Measurements from ENCODE around the gene ESRRG.

The ESRRG gene

DNA sequence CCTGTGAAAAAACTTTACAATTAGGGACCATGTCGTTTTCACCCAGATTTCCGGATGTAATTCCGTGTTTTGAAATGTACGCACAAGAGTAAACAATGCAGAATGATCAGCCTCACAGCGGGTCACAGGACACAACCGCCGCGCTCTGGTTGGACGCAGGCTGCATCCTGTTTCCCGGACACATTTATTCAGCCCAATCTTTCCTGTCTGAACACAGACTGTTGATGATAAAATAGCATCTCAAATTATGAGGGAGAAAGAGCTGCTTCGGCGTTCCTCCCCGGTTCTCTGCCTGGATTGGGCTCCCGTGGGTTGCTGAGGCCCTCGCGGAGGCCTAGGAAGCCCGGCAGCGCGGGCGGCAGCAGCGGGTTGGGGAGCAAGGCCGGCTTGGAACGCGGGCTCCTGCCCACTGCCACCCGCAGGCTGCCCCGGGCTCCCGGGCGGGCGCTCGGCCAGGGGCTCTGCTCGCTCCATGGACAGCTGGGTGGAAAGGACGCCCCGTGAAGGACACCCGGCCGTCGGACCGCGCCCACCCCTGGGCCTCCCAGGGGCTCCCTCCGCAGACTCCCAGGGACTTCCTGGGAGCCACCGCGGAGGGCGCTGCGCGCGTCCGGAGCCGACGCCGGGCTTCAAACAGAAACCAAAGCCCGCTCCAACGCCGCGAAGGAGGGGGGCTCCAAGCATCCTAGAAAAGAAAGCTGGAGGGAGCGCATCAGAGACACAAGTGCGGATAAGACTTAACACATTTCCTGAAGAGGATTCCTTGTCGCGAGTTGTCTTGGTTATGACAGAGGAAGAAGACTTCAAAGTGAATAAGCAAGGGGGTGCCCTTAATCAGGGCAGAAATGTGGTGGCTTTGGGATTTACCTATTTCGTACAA is 122.3 kb downstream of the ESRRG start:
- peak; percentile 9 for DNase-seq (ENCODE audit: low read depth, low spot score)
- ChIA-PET CTCF (interaction anchor here (0.6 to 2.1 kb wide), 8 partner anchors 10 to 1060 kb away, joined by 3 to 7 read pairs (median 4); no protein-coding TSS in a partner anchor), POLR2A (no interaction called here)
- peak overlapping the region; percentile 61 for H3K4me3 ChIP-seq (ENCODE audit: low read depth, low read length)
- TF ChIP-seq CTCF (IDR thresholded peaks at IDR 0.05; ENCODE audit: insufficient read depth, low read length, missing control alignments) = peak; percentile 79

GRCh38 chr1:216599851-216600250 is 123.4 kb downstream of the ESRRG start:
- H3K4me3 ChIP-seq (ENCODE audit: low read depth, low read length) = no peak overlapping the region
- DNase-seq (ENCODE audit: low read depth, low spot score) = no peak
- TF ChIP-seq CTCF (IDR thresholded peaks at IDR 0.05; ENCODE audit: insufficient read depth, low read length, missing control alignments) = no peak
- ChIA-PET CTCF (no interaction called here), POLR2A (no interaction called here)

DNA sequence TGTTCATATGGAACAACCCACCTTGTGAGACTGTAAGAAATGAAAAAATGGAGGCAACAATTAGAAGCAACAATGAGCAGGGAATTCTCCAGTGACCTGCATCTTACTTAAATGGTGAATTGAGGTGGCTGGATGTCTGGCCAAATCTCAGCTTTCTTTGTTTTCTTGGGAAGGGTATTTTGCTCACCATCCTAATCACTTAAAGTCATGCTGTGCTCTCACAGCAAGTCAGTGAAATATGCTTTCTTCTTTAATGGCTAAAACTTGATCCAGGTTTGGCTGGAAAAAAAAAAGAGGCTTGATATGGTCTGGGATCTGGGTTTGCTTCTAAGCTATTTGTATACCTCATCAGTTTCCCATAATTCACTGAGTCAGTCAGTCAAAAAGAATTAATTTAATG is 124.8 kb downstream of the ESRRG start:
- no peak for TF ChIP-seq CTCF (IDR thresholded peaks at IDR 0.05; ENCODE audit: insufficient read depth, low read length, missing control alignments)
- POLR2A ChIA-PET = interaction anchor here (0.6 kb wide), 1 partner anchor 364 kb away, joined by 3 read pairs; no protein-coding TSS in a partner anchor
- no peak for DNase-seq (ENCODE audit: low read depth, low spot score)
- CTCF ChIA-PET = no interaction called here
- H3K4me3 ChIP-seq (ENCODE audit: low read depth, low read length) = no peak overlapping the region

GRCh38 chr1:216596281-216596862 is 126.9 kb downstream of the ESRRG start:
- CTCF ChIA-PET = interaction anchor here (1.7 kb wide), 1 partner anchor 375 kb away, joined by 4 read pairs; no protein-coding TSS in a partner anchor
- POLR2A ChIA-PET = no interaction called here
- H3K4me3 ChIP-seq (ENCODE audit: low read depth, low read length) = no peak overlapping the region
- no peak for TF ChIP-seq CTCF (IDR thresholded peaks at IDR 0.05; ENCODE audit: insufficient read depth, low read length, missing control alignments)
- DNase-seq (ENCODE audit: low read depth, low spot score) = no peak

DNA sequence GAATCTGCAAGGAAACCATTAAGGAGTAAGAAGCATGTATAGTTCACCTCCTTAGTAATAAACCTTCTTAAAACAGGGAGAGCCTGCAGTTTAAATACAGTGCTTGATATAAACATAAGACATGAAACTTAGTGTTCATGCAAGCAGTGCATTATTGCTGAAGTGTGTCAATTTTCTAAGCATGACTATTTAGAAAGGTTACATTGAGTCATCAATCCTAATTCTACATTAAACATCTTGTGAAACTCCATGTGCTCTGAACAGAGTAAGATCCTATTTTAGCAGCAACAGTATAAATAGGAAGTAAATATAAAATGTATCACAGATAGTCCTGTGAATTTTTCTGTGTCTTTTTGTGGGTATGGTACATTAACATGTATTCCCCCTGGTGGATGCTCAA is 135.5 kb downstream of the ESRRG start:
- ChIA-PET POLR2A (no interaction called here), CTCF (interaction anchor here (1.6 kb wide), 1 partner anchor 13 kb away, joined by 5 read pairs; no protein-coding TSS in a partner anchor)
- no peak overlapping the region for H3K4me3 ChIP-seq (ENCODE audit: low read depth, low read length)
- DNase-seq (ENCODE audit: low read depth, low spot score) = no peak
- no peak for TF ChIP-seq CTCF (IDR thresholded peaks at IDR 0.05; ENCODE audit: insufficient read depth, low read length, missing control alignments)

DNA sequence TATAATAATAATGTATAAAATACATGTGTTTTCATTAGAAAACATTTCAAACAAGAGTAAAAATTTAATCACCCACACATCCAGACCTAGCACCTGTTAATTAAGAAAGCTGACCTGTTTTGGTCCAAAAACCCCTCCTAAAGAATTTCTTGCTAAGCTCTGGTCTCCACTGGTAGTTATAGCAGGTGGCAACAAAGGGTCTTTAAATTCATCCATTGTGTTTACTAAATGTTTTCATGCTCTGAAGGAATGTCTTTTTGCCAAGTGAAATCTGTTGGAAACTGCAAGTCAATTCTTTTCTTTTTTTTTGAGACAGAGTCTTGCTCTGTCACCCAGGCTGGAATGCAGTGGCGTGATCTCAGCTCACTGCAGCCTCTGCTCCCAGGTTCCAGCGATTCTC is 141.1 kb downstream of the ESRRG start:
- H3K4me3 ChIP-seq (ENCODE audit: low read depth, low read length) = no peak overlapping the region
- CTCF ChIA-PET = interaction anchor here (1.0 kb wide), 1 partner anchor 16 kb away, joined by 4 read pairs; no protein-coding TSS in a partner anchor
- TF ChIP-seq CTCF (IDR thresholded peaks at IDR 0.05; ENCODE audit: insufficient read depth, low read length, missing control alignments) = no peak
- POLR2A ChIA-PET = no interaction called here
- no peak for DNase-seq (ENCODE audit: low read depth, low spot score)

Data from AG04449 (cell line).